SK-N-SH (cell line): Measurements from ENCODE around the gene ARL5A. TPM values are rescaled to one million over a fixed set of nuclear protein-coding genes. Genes with fewer than 3 reads are reported as not detected.

Experiments used
- CTCF ChIA-PET: fragments of 300-600, 350-600 bp; formaldehyde crosslinking; extraction: SDS; loops from one replicate; lab custom pipeline; 2021; lab: Yijun Ruan, JAX
- POLR2A ChIA-PET: fragments of 350-600 bp; sonication (Branson Sonifier 250); formaldehyde crosslinking; extraction: SDS; loops from one replicate; lab custom pipeline; 2020; ENCODE audit warnings: antibody characterized with exemption, inconsistent platforms; lab: Yijun Ruan, JAX
- DNase-seq: peaks from one replicate; pipeline ENCODE4 v3.0.0; 2012
- H2AFZ ChIP-seq: fragments of 200-600 bp; sonication (generic); 2 replicates; pipeline ENCODE4 v1.8.1; 2016; ENCODE audit warnings: antibody characterized with exemption, mild to moderate bottlenecking, low read depth
- H3F3A ChIP-seq: fragments of 200-600 bp; sonication (generic); replicated peaks from 2 replicates; pipeline ENCODE3; 2016; ENCODE audit warnings: antibody characterized with exemption, mild to moderate bottlenecking; ENCODE audit not compliant: insufficient read depth
- H3K27ac ChIP-seq, 2 experiments: fragments of 200-500 bp in 1 of 2; fragments of 200-600 bp in 1 of 2; sonication (Bioruptor generic) in 1 of 2; sonication (generic), shearing (Covaris generic) in 1 of 2; 2 replicates each; pipeline versions ENCODE4 v1.5.1 to v1.6.1; 2014 to 2016; ENCODE audit warnings: low read depth in 2 of 2, inconsistent platforms in 1 of 2, low read length in 1 of 2, mild to moderate bottlenecking in 1 of 2, mixed read lengths in 1 of 2
- H3K27me3 ChIP-seq: fragments of 200-600 bp; sonication (generic), shearing (Covaris generic); 2 replicates; pipeline ENCODE4 v1.6.1; 2016; ENCODE audit warnings: mixed run types; ENCODE audit not compliant: insufficient read depth
- H3K36me3 ChIP-seq, 2 experiments: fragments of 200-500 bp in 1 of 2; fragments of 200-600 bp in 1 of 2; sonication (Bioruptor generic) in 1 of 2; sonication (generic) in 1 of 2; replicated peaks in 1 of 2; 2 replicates each; pipeline versions ENCODE3 to v1.5.1; 2014 to 2016; ENCODE audit warnings: low read length in 1 of 2, mild to moderate bottlenecking in 1 of 2; ENCODE audit not compliant: insufficient read depth in 2 of 2, control insufficient read depth in 1 of 2
- H3K4me1 ChIP-seq, 2 experiments: fragments of 200-500 bp in 1 of 2; fragments of 200-600 bp in 1 of 2; sonication (Bioruptor generic) in 1 of 2; sonication (generic), shearing (Covaris generic) in 1 of 2; 2 replicates each; pipeline versions ENCODE4 v1.5.1 to v1.6.1; 2014 to 2016; ENCODE audit warnings: low read depth in 1 of 2, low read length in 1 of 2, mixed run types in 1 of 2; ENCODE audit not compliant: insufficient read depth in 2 of 2, control insufficient read depth in 1 of 2
- H3K4me2 ChIP-seq: fragments of 200-600 bp; sonication (generic), shearing (Covaris generic); 2 replicates; pipeline ENCODE4 v1.6.1; 2017; ENCODE audit warnings: mixed run types
- H3K4me3 ChIP-seq, 2 experiments: fragments of 200-500 bp in 1 of 2; fragments of 200-600 bp in 1 of 2; sonication (Bioruptor generic) in 1 of 2; sonication (generic), shearing (Covaris generic) in 1 of 2; 2 replicates each; pipeline versions ENCODE4 v1.5.1 to v1.8.1; 2014 to 2016; ENCODE audit warnings: low read depth in 2 of 2, inconsistent platforms in 1 of 2, low read length in 1 of 2, mild to moderate bottlenecking in 1 of 2, mixed read lengths in 1 of 2, moderate library complexity in 1 of 2
- H3K79me2 ChIP-seq: fragments of 200-600 bp; sonication (generic); 2 replicates; pipeline ENCODE4 v1.8.1; 2017; ENCODE audit warnings: mild to moderate bottlenecking; ENCODE audit not compliant: insufficient read depth
- H3K9ac ChIP-seq: fragments of 200-600 bp; sonication (generic); 2 replicates; pipeline ENCODE4 v1.6.1; 2017; ENCODE audit warnings: mixed run types
- H3K9me2 ChIP-seq: fragments of 200-600 bp; sonication (generic); 2 replicates; pipeline ENCODE4 v1.6.1; 2017; ENCODE audit warnings: mixed run types
- H3K9me3 ChIP-seq: fragments of 200-600 bp; sonication (generic); 2 replicates; pipeline ENCODE4 v1.6.1; 2017; ENCODE audit warnings: mixed run types, mild to moderate bottlenecking, moderate library complexity
- H4K20me1 ChIP-seq: fragments of 200-600 bp; sonication (generic); 2 replicates; pipeline ENCODE4 v1.6.1; 2017; ENCODE audit warnings: mild to moderate bottlenecking, mixed run types; ENCODE audit not compliant: insufficient read depth
- ELF1 ChIP-seq: IDR thresholded peaks from 2 replicates; pipeline ENCODE4 v1.4.0; 2012
- EP300 ChIP-seq, 2 experiments: IDR thresholded peaks; 2 replicates each; pipeline versions ENCODE4 v1.4.0 to v1.6.1; 2012; ENCODE audit warnings: borderline replicate concordance in 1 of 2, low read depth in 1 of 2, low read length in 1 of 2
- FOXJ3 ChIP-seq: sonication (generic); formaldehyde crosslinking; IDR thresholded peaks from 2 replicates; pipeline ENCODE4 v1.5.1; 2020; ENCODE audit warnings: mild to moderate bottlenecking, missing genetic modification reagents
- FOXM1 ChIP-seq: IDR thresholded peaks from 2 replicates; pipeline ENCODE4 v1.4.0; 2012; ENCODE audit warnings: low read depth, mild to moderate bottlenecking
- GABPA ChIP-seq: IDR thresholded peaks from 2 replicates; pipeline ENCODE4 v1.4.0; 2012; ENCODE audit warnings: low read depth, mild to moderate bottlenecking
- GATA2 ChIP-seq: sonication (generic); formaldehyde crosslinking; IDR thresholded peaks from 2 replicates; pipeline ENCODE4 v1.5.0; 2020; ENCODE audit warnings: mild to moderate bottlenecking, missing genetic modification reagents
- MEF2A ChIP-seq: IDR thresholded peaks from 2 replicates; pipeline ENCODE4 v1.4.0; 2012; ENCODE audit warnings: low read depth, borderline replicate concordance
- NRF1 ChIP-seq: IDR thresholded peaks from 2 replicates; pipeline ENCODE4 v1.6.1; 2012; ENCODE audit warnings: low read depth, mild to moderate bottlenecking, low read length
- RCOR1 ChIP-seq: fragments of 150-350 bp; IDR thresholded peaks from 2 replicates; pipeline ENCODE4 v1.6.1; 2017; ENCODE audit warnings: antibody characterized with exemption, low read length
- RFX5 ChIP-seq: IDR thresholded peaks from 2 replicates; pipeline ENCODE4 v1.6.1; 2012; ENCODE audit warnings: mild to moderate bottlenecking, improper control_type of control experiment, low read length
- SMC3 ChIP-seq: IDR thresholded peaks from 2 replicates; pipeline ENCODE4 v1.6.1; 2012; ENCODE audit warnings: low read depth, low read length, improper control_type of control experiment
- TAF1 ChIP-seq: IDR thresholded peaks from 2 replicates; pipeline ENCODE4 v1.6.1; 2012; ENCODE audit warnings: low read depth, mild to moderate bottlenecking, low read length, moderate library complexity, borderline replicate concordance
- USF1 ChIP-seq: IDR thresholded peaks from 2 replicates; pipeline ENCODE4 v1.4.0; 2012; ENCODE audit warnings: low read depth, borderline replicate concordance
- ZBTB33 ChIP-seq: IDR thresholded peaks from 2 replicates; pipeline ENCODE4 v1.4.0; 2012; ENCODE audit warnings: low read depth, borderline replicate concordance
- WGBS: methylation state at CpG from one replicate; pipeline ENCODE4 v1.1.6; 2017; ENCODE audit warnings: low lambda C conversion rate; 5-methylcytosine and 5-hydroxymethylcytosine counted together
- polyA plus RNA-seq, 3 experiments: library from polyadenylated mRNA; depleted of rRNA; stranded (reverse); fragments of >200 nt; gene quantifications; 2 replicates each; pipeline ENCODE4 v1.2.3, GENCODE V29; 2012
- TF ChIP-seq, protein P1 (sequence below): IDR thresholded peaks from 2 replicates; pipeline ENCODE4; 2012
- TF ChIP-seq, protein P2 (sequence below): IDR thresholded peaks from 2 replicates; pipeline ENCODE4 v1.4.0; 2012; ENCODE audit warnings: low read depth
- TF ChIP-seq, protein P3 (sequence below): fragments of 150-350 bp; IDR thresholded peaks from 2 replicates; pipeline ENCODE4 v1.6.1; 2017; ENCODE audit warnings: antibody characterized with exemption, low read length, low read depth, borderline replicate concordance

The ARL5A gene
- polyA plus RNA-seq, 1 of the 3 experiments (the other 2 are of a cell fraction): 8.2 TPM

GRCh38 chr2:151823651-151824050, 4.6 kb downstream of the ARL5A start (continued):
- TF ChIP-seq SMC3 (no peak), TAF1 (no peak)

DNA sequence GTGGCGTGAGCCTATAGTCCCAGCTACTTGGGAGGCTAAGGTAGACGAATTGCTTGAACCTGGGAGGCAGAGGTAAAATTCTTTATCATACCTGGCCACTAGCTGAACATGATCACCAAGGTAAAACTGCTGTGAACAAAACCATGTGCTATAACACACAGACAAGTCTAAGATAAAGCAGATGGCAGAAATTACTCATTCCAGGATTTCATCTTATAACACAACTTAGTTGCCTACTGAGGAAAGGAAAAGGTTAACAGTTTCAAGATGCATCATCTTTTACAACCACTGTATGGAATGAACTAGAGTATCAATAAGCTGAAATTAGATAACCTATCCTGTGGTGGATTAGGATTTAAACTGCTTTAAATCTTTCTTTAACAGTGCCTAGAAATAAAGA, 8.3 kb downstream of the ARL5A start:
- 93% methylated on average over 2 of the region's 2 CpGs for WGBS

More for the DNA sequence above, 8.3 kb downstream of the ARL5A start:
- peaks cover 0 to 5% of the 10 kb centered on the region in 2 experiments for H3K36me3 ChIP-seq
- no peak overlapping the region for H3K4me3 ChIP-seq
- peaks cover 0 to 4% of the 10 kb centered on the region in 2 experiments; a peak in 2 of 4 replicates for H3K4me1 ChIP-seq
- H3K27ac ChIP-seq: no peak overlapping the region
- H3K27me3 ChIP-seq: no peaks in the 10 kb centered on the region
- peaks cover 95% of the 10 kb centered on the region for H3K79me2 ChIP-seq
- no peak overlapping the region for H2AFZ ChIP-seq
- TF ChIP-seq RCOR1 (no peak), USF1 (no peak), GABPA (no peak), RFX5 (no peak), GATA2 (CRISPR knock-in tag) (no peak), FOXJ3 (CRISPR knock-in tag) (no peak), SMC3 (no peak), NRF1 (no peak), ELF1 (no peak), MEF2A (no peak), FOXM1 (no peak), ZBTB33 (no peak), EP300 (IDR thresholded peaks at IDR 0.05; ENCODE audit: borderline replicate concordance in 1 of 2, low read depth in 1 of 2, low read length in 1 of 2) (no peak)
- TF ChIP-seq, protein P1, sequence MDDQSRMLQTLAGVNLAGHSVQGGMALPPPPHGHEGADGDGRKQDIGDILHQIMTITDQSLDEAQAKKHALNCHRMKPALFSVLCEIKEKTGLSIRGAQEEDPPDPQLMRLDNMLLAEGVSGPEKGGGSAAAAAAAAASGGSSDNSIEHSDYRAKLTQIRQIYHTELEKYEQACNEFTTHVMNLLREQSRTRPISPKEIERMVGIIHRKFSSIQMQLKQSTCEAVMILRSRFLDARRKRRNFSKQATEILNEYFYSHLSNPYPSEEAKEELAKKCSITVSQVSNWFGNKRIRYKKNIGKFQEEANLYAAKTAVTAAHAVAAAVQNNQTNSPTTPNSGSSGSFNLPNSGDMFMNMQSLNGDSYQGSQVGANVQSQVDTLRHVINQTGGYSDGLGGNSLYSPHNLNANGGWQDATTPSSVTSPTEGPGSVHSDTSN: no peak
- TF ChIP-seq, protein P2, sequence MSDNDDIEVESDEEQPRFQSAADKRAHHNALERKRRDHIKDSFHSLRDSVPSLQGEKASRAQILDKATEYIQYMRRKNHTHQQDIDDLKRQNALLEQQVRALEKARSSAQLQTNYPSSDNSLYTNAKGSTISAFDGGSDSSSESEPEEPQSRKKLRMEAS: no peak
- TF ChIP-seq, protein P3, sequence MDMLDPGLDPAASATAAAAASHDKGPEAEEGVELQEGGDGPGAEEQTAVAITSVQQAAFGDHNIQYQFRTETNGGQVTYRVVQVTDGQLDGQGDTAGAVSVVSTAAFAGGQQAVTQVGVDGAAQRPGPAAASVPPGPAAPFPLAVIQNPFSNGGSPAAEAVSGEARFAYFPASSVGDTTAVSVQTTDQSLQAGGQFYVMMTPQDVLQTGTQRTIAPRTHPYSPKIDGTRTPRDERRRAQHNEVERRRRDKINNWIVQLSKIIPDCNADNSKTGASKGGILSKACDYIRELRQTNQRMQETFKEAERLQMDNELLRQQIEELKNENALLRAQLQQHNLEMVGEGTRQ: no peak
- ChIA-PET CTCF (interaction anchor here (1.0 to 1.2 kb wide), 3 partner anchors 31 to 383 kb away, joined by 3 to 4 read pairs (median 3); no protein-coding TSS in a partner anchor), POLR2A (no interaction called here)
- H3K9ac ChIP-seq: no peak overlapping the region
- DNase-seq: no peak
- peaks cover 60% of the 10 kb centered on the region for H4K20me1 ChIP-seq
- peaks cover 10% of the 10 kb centered on the region for H3F3A ChIP-seq
- no peaks in the 10 kb centered on the region for H3K9me3 ChIP-seq
- no peak overlapping the region for H3K4me2 ChIP-seq
- no peaks in the 10 kb centered on the region for H3K9me2 ChIP-seq
